ENCODE measurements around the gene SH3RF1.

GRCh38 chr4:169246279-169246678 is 24.5 kb downstream of the SH3RF1 start:
- no peak for TF ChIP-seq CTCF (IDR thresholded peaks at IDR 0.05)
- TF ChIP-seq POLR2A (IDR thresholded peaks at IDR 0.05): no peak
